Smooth muscle cell (in vitro differentiated cells): Measurements from ENCODE around the gene CD47. TPM values are rescaled to one million over a fixed set of nuclear protein-coding genes. Genes with fewer than 3 reads are reported as not detected.

Experiments
- DNase-seq: peaks from one replicate; lab custom pipeline; 2025; ENCODE audit not compliant: unreplicated experiment; lab: John Stamatoyannopoulos, UW
- H2AFZ ChIP-seq: fragments of 200-600 bp; sonication (generic); 2 replicates; pipeline ENCODE4 v1.6.0; 2016; ENCODE audit warnings: antibody characterized with exemption, low read depth, mild to moderate bottlenecking
- H3F3A ChIP-seq: fragments of 200-600 bp; sonication (generic); 2 replicates; pipeline ENCODE4 v1.6.0; 2017; ENCODE audit warnings: antibody characterized with exemption, low read depth
- H3K27ac ChIP-seq: fragments of 200-600 bp; sonication (generic); 2 replicates; pipeline ENCODE4 v1.5.1; 2016; ENCODE audit warnings: low read depth, mild to moderate bottlenecking
- H3K27me3 ChIP-seq: fragments of 200-600 bp; sonication (generic); 2 replicates; pipeline ENCODE4 v1.6.1; 2016; ENCODE audit warnings: low read depth, mild to moderate bottlenecking
- H3K36me3 ChIP-seq: fragments of 200-600 bp; sonication (generic); 2 replicates; pipeline ENCODE4 v1.5.1; 2016; ENCODE audit warnings: low read depth
- H3K4me1 ChIP-seq: fragments of 200-600 bp; sonication (generic); 2 replicates; pipeline ENCODE4 v1.5.1; 2016; ENCODE audit warnings: low read depth
- H3K4me2 ChIP-seq: fragments of 200-600 bp; sonication (generic); 2 replicates; pipeline ENCODE4 v1.6.0; 2016; ENCODE audit warnings: mild to moderate bottlenecking
- H3K4me3 ChIP-seq: fragments of 200-600 bp; sonication (generic); 2 replicates; pipeline ENCODE4 v1.5.1; 2016; ENCODE audit warnings: mild to moderate bottlenecking
- H3K79me2 ChIP-seq: fragments of 200-600 bp; sonication (generic); 2 replicates; pipeline ENCODE4 v1.6.0; 2016; ENCODE audit warnings: low read depth, mild to moderate bottlenecking
- H3K9ac ChIP-seq: fragments of 200-600 bp; sonication (generic); 2 replicates; pipeline ENCODE4 v1.6.0; 2016; ENCODE audit warnings: low read depth
- H3K9me3 ChIP-seq: fragments of 200-600 bp; sonication (generic); replicated peaks from 2 replicates; pipeline ENCODE4 v1.5.1; 2016; ENCODE audit warnings: low read depth
- H4K20me1 ChIP-seq: fragments of 200-600 bp; sonication (generic); 2 replicates; pipeline ENCODE4 v1.6.0; 2016; ENCODE audit warnings: low read depth
- WGBS: methylation state at CpG from one replicate; pipeline ENCODE4 v1.1.7; 2016; ENCODE audit warnings: low lambda C conversion rate; 5-methylcytosine and 5-hydroxymethylcytosine counted together
- polyA plus RNA-seq: library from polyadenylated mRNA; unstranded; fragments of >200 nt; fragmentation: Nextera tagmentation; extraction: Ambion mirVana; gene quantifications from 2 replicates; pipeline ENCODE4 v1.2.1, GENCODE V29; 2016
- total RNA-seq: library from RNA; depleted of rRNA; stranded (reverse); fragments of >200 nt; gene quantifications from 2 replicates; pipeline ENCODE4 v1.2.3, GENCODE V29; 2014
- TF ChIP-seq, protein P1 (sequence below): fragments of 200-600 bp; sonication (generic); IDR thresholded peaks from 2 replicates; pipeline ENCODE4 v1.5.1; 2017; ENCODE audit warnings: borderline replicate concordance, mild to moderate bottlenecking, antibody characterized with exemption; ENCODE audit not compliant: insufficient read depth, poor library complexity, severe bottlenecking

CD47 gene
- total and polyA plus RNA-seq, 2 experiments from 2014 or later, result 47.1 to 95.6 TPM

DNA sequence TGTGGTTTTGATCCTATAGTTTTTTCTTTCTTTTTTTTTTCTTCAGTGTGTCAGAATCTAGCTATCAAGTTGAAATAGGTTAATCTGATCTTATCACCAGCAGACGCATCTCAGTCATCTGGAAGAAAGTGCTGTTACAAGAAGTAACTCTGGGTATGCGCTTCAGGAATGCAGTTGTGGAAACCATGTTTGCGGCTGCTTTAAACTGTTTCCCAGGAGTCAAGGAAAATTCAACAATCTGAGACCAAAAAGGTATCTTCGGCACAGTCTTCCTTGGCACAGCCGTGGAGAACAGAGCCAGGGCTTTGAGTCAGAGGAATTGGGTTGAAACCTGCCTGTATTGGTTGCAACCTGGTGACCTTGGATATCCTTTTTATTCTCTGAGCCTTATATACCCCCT is 59.9 kb downstream of the CD47 start:
- no peaks in the 10 kb centered on the region for H3K9me3 ChIP-seq
- H2AFZ ChIP-seq, result no peak overlapping the region
- no peak overlapping the region for H3K9ac ChIP-seq
- WGBS, result 53% methylated on average over 5 of the region's 5 CpGs
- no peak for DNase-seq
- no peaks in the 10 kb centered on the region for H3K79me2 ChIP-seq
- no peak overlapping the region for H3K4me2 ChIP-seq
- no peaks in the 10 kb centered on the region for H3K27me3 ChIP-seq
- H4K20me1 ChIP-seq, result no peaks in the 10 kb centered on the region
- H3K4me3 ChIP-seq, result no peak overlapping the region
- no peaks in the 10 kb centered on the region for H3K4me1 ChIP-seq
- no peaks in the 10 kb centered on the region for H3K36me3 ChIP-seq
- TF ChIP-seq, protein P1, sequence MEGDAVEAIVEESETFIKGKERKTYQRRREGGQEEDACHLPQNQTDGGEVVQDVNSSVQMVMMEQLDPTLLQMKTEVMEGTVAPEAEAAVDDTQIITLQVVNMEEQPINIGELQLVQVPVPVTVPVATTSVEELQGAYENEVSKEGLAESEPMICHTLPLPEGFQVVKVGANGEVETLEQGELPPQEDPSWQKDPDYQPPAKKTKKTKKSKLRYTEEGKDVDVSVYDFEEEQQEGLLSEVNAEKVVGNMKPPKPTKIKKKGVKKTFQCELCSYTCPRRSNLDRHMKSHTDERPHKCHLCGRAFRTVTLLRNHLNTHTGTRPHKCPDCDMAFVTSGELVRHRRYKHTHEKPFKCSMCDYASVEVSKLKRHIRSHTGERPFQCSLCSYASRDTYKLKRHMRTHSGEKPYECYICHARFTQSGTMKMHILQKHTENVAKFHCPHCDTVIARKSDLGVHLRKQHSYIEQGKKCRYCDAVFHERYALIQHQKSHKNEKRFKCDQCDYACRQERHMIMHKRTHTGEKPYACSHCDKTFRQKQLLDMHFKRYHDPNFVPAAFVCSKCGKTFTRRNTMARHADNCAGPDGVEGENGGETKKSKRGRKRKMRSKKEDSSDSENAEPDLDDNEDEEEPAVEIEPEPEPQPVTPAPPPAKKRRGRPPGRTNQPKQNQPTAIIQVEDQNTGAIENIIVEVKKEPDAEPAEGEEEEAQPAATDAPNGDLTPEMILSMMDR, result no peak
- H3K27ac ChIP-seq, result no peak overlapping the region
- H3F3A ChIP-seq, result no peaks in the 10 kb centered on the region

DNA sequence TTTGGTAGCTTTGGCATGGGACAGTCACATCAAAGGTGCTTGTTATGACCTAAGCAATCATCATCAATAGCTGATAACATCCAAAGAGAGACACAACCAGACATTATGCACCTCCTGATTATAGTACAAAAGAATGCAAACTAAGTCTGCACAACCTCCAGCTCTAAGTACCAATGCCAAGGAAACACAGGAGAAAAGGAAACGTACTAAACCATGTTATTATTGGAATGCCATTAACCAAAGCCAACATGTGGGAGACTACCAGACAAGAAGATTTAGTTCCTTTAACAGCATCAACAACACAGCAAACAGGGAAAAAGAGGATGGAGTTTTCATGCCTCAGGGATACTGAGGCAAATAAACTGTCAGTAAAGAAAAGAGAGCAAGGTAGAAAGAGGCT is 61.4 kb downstream of the CD47 start:
- Histone ChIP-seq H4K20me1 (no peaks in the 10 kb centered on the region), H3K9me3 (no peaks in the 10 kb centered on the region), H3K4me1 (no peaks in the 10 kb centered on the region), H3K4me2 (peak overlapping the region; percentile 2), H3F3A (no peaks in the 10 kb centered on the region), H3K27ac (no peak overlapping the region), H3K4me3 (no peak overlapping the region), H3K36me3 (no peaks in the 10 kb centered on the region), H3K27me3 (no peaks in the 10 kb centered on the region), H2AFZ (no peak overlapping the region), H3K79me2 (no peaks in the 10 kb centered on the region), H3K9ac (no peak overlapping the region)
- WGBS, result 21% methylated on average over 1 of the region's 1 CpG
- TF ChIP-seq, protein P1, result no peak
- no peak for DNase-seq

DNA sequence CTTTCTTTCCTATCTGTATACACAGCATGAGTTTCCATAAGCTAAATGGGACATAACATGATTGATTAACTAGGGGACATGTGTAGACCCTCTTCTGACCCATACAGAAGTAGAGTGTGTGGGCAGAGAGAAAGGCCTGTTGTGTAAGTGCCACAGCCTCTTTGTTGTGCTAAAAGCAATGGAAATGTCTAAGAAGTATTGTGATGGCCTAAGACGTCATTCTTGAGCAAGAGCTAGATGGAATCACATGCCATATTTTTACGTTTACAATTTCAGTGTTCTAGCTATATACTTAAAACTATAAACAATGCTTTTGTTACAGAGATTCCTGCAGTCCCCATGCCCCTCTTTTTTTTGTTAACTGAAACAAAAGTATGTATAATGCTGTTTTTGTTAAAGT is 61.9 kb downstream of the CD47 start:
- Histone ChIP-seq H4K20me1 (no peaks in the 10 kb centered on the region), H3K9ac (no peak overlapping the region), H2AFZ (no peak overlapping the region), H3K36me3 (no peaks in the 10 kb centered on the region), H3K4me1 (no peaks in the 10 kb centered on the region), H3K27me3 (no peaks in the 10 kb centered on the region), H3F3A (no peaks in the 10 kb centered on the region), H3K4me2 (no peak overlapping the region), H3K27ac (no peak overlapping the region), H3K4me3 (no peak overlapping the region), H3K79me2 (no peaks in the 10 kb centered on the region), H3K9me3 (no peaks in the 10 kb centered on the region)
- TF ChIP-seq, protein P1, result no peak
- 87% methylated on average over 2 of the region's 2 CpGs for WGBS
- DNase-seq, result no peak

DNA sequence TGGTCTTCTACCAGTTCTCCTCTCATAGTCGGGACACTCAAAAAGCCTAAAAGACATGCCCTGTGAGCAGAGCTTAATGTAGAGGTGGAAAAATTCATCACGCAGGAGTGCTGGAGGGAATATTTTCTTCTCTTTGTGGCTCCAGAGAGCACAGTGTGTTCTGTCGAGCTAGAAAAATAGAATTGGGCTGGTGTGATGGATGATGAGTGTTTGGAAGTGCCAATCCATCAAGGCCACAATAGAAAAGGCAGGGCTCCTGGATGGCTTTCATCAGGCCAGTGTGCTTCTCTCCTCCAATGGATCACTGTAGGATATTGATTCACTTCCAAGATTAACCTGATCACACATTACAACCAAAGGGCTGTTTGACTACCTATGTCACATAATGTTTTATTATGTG is 65.7 kb downstream of the CD47 start:
- Histone ChIP-seq H3K27me3 (no peaks in the 10 kb centered on the region), H3K36me3 (no peaks in the 10 kb centered on the region), H3K4me1 (no peaks in the 10 kb centered on the region), H3K4me3 (no peak overlapping the region), H3K27ac (no peak overlapping the region), H3K4me2 (no peak overlapping the region), H3K9me3 (no peaks in the 10 kb centered on the region), H4K20me1 (no peaks in the 10 kb centered on the region), H3K79me2 (no peaks in the 10 kb centered on the region), H3F3A (no peaks in the 10 kb centered on the region), H2AFZ (no peak overlapping the region), H3K9ac (no peak overlapping the region)
- WGBS, result 93% methylated on average over 3 of the region's 3 CpGs
- TF ChIP-seq, protein P1, result no peak
- DNase-seq, result no peak
